ENCODE data around the gene CTIF.

GRCh38 chr18:48884771-48885170 is 345.9 kb downstream of the CTIF start:
- TF ChIP-seq CTCF (IDR thresholded peaks at IDR 0.05; ENCODE audit: low read length), result no peak
- no peak for TF ChIP-seq EZH2 (optimal IDR thresholded peaks at IDR 0.05; ENCODE audit: low read depth, low read length)
- no peak for TF ChIP-seq EZH2phosphoT487 (IDR thresholded peaks at IDR 0.05; ENCODE audit: low read length)

Data from MM.1S (cell line).